K562 (cell line): ENCODE measurements around the gene FOXR2. TPM values are rescaled to one million over a fixed set of nuclear protein-coding genes. Genes with fewer than 3 reads are reported as not detected.

Experiments used
- ATAC-seq: fragments of 200-7000 bp; cut with Tn5 transposase; 3 replicates; pipeline ENCODE4 v1.9.1; 2020; ENCODE audit warnings: moderate library complexity
- BruUV-seq: library from RNA; stranded (reverse); fragments of 400-500 nt; replicated peaks from 2 replicates; lab custom pipeline; 2021; lab: Mats Ljungman, UMichigan
- CTCF ChIA-PET: fragments of 300-600 bp; formaldehyde crosslinking; extraction: SDS; loops from one replicate; lab custom pipeline; 2021; ENCODE audit warnings: low intra/inter-chr PET ratio; lab: Yijun Ruan, JAX
- POLR2A ChIA-PET: fragments of 300-600, 350-650 bp; sonication (Branson Sonifier 250); formaldehyde crosslinking; extraction: SDS; loops from one replicate; lab custom pipeline; 2021; ENCODE audit warnings: antibody characterized with exemption, inconsistent platforms; lab: Yijun Ruan, JAX
- DNase-seq, 4 experiments: peaks; one replicate each; pipeline versions ENCODE4 v3.0.0 to v3.0.0-alpha.2; 2011 to 2018; ENCODE audit warnings: low spot score in 3 of 4, mixed read lengths in 3 of 4; ENCODE audit errors: extremely low read depth in 1 of 4
- FAIRE-seq: peaks from 2 replicates; lab custom pipeline; 2011; peaks lifted over from hg19 to GRCh38; lab: Jason Lieb, UNC
- H2AFZ ChIP-seq: 2 replicates; pipeline ENCODE4 v1.6.0; 2011; ENCODE audit warnings: low read depth, low read length, control low read depth, inconsistent platforms
- H3K27ac ChIP-seq: fragments of 200-600 bp; 3 replicates; pipeline ENCODE4 v1.8.0; 2011; ENCODE audit warnings: low read depth, mild to moderate bottlenecking, control low read depth, inconsistent platforms, low read length, moderate library complexity, mixed read lengths; ENCODE audit errors: extremely low read depth
- H3K27me3 ChIP-seq, 2 experiments: fragments of 300-600 bp in 1 of 2; 2 replicates in 1 of 2; 3 replicates in 1 of 2; pipeline versions ENCODE4 v1.6.0 to v1.8.0; 2011; ENCODE audit warnings: inconsistent platforms in 2 of 2, low read length in 2 of 2, mild to moderate bottlenecking in 1 of 2, mixed read lengths in 1 of 2, moderate library complexity in 1 of 2; ENCODE audit not compliant: control insufficient read depth in 2 of 2, insufficient read depth in 2 of 2
- H3K36me3 ChIP-seq: fragments of 300-600 bp; 3 replicates; pipeline ENCODE4 v1.8.0; 2011; ENCODE audit warnings: mild to moderate bottlenecking, low read length, inconsistent platforms; ENCODE audit not compliant: control insufficient read depth, insufficient read depth
- H3K4me1 ChIP-seq, 2 experiments: fragments of 200-600 bp in 1 of 2; replicated peaks in 1 of 2; 2 replicates in 1 of 2; 3 replicates in 1 of 2; pipeline versions ENCODE4 v1.5.1 to v1.8.0; 2011; ENCODE audit warnings: inconsistent platforms in 2 of 2, low read length in 2 of 2, mild to moderate bottlenecking in 1 of 2, mixed read lengths in 1 of 2, moderate library complexity in 1 of 2; ENCODE audit not compliant: control insufficient read depth in 2 of 2, insufficient read depth in 2 of 2
- H3K4me2 ChIP-seq: 2 replicates; pipeline ENCODE4 v1.6.1; 2011; ENCODE audit warnings: low read length, control low read depth, inconsistent platforms, mixed read lengths; ENCODE audit not compliant: insufficient read depth
- H3K4me3 ChIP-seq: fragments of 200-600 bp; sonication (generic), shearing (Covaris generic); 2 replicates; pipeline ENCODE4 v1.5.1; 2016; ENCODE audit warnings: control low read depth, inconsistent platforms
- H3K79me2 ChIP-seq: fragments of 200-600 bp; 3 replicates; pipeline ENCODE4 v1.8.0; 2011; ENCODE audit warnings: low read length, inconsistent platforms; ENCODE audit not compliant: control insufficient read depth, insufficient read depth
- H3K9ac ChIP-seq, 2 experiments: 2 replicates each; pipeline versions ENCODE4 v1.6.0 to v1.6.1; 2011; ENCODE audit warnings: low read depth in 2 of 2, low read length in 2 of 2, control low read depth in 1 of 2, inconsistent platforms in 1 of 2, mild to moderate bottlenecking in 1 of 2, mixed read lengths in 1 of 2; ENCODE audit not compliant: insufficient read depth in 1 of 2
- H3K9me1 ChIP-seq: one replicate; pipeline ENCODE4 v1.6.0; 2011; ENCODE audit warnings: inconsistent platforms, mild to moderate bottlenecking, low read length, moderate library complexity; ENCODE audit not compliant: control insufficient read depth, insufficient read depth
- H3K9me3 ChIP-seq: replicated peaks from 2 replicates; pipeline ENCODE4 v1.5.1; 2011; ENCODE audit warnings: low read depth, low read length, inconsistent platforms; ENCODE audit not compliant: control insufficient read depth, insufficient read depth
- H4K20me1 ChIP-seq: replicated peaks from 2 replicates; pipeline ENCODE4 v1.6.1; 2011; ENCODE audit warnings: low read length, inconsistent platforms, mixed read lengths; ENCODE audit not compliant: control insufficient read depth, insufficient read depth
- BDP1 ChIP-seq: IDR thresholded peaks from 3 replicates; pipeline ENCODE4 v1.6.1; 2011; ENCODE audit not compliant: insufficient read length, insufficient read depth
- CHD4 ChIP-seq: fragments of 200-600 bp; sonication (generic); IDR thresholded peaks from 3 replicates; pipeline ENCODE4 v1.6.1; 2012; ENCODE audit warnings: low read depth, mild to moderate bottlenecking, mixed read lengths, low read length, inconsistent platforms; ENCODE audit not compliant: insufficient read depth, insufficient replicate concordance, poor library complexity, severe bottlenecking
- DACH1 ChIP-seq: fragments of 450-650 bp; IDR thresholded peaks from 2 replicates; pipeline ENCODE4 v1.6.1; 2018; ENCODE audit not compliant: partially characterized antibody
- GATAD2B ChIP-seq: fragments of 450-650 bp; IDR thresholded peaks from 2 replicates; pipeline ENCODE4 v1.6.1; 2017; ENCODE audit warnings: mild to moderate bottlenecking, borderline replicate concordance
- IFI16 ChIP-seq: fragments of 250-450 bp; sonication (Bioruptor Pico); IDR thresholded peaks from 2 replicates; pipeline ENCODE4 v2.1.2; 2022; ENCODE audit warnings: mild to moderate bottlenecking, inconsistent platforms
- NFATC3 ChIP-seq: fragments of 450-650 bp; IDR thresholded peaks from 2 replicates; pipeline ENCODE4 v1.6.1; 2017; ENCODE audit warnings: mild to moderate bottlenecking
- RBFOX2 ChIP-seq: fragments of 200-400 bp; formaldehyde crosslinking; IDR thresholded peaks from 2 replicates; pipeline ENCODE4 v1.6.1; 2017; ENCODE audit warnings: low read depth, mild to moderate bottlenecking, low read length, moderate library complexity
- TGIF2 ChIP-seq: sonication (generic); formaldehyde crosslinking; IDR thresholded peaks from 2 replicates; pipeline ENCODE4 v1.8.1; 2022; ENCODE audit warnings: mild to moderate bottlenecking, missing genetic modification reagents, moderate library complexity
- ZBTB11 ChIP-seq, 3 experiments: fragments of 200-800 bp in 1 of 3; fragments of 250-450 bp in 1 of 3; fragments of 450-650 bp in 1 of 3; sonication (Bioruptor Pico) in 1 of 3; sonication (Bioruptor generic) in 1 of 3; formaldehyde crosslinking in 1 of 3; IDR thresholded peaks; 2 replicates each; pipeline versions ENCODE4 v1.6.1 to v1.8.0; 2016 to 2022; ENCODE audit warnings: mild to moderate bottlenecking in 2 of 3, missing genetic modification characterization in 2 of 3, missing compliant biosample characterization in 1 of 3, moderate library complexity in 1 of 3
- WGBS: fragments of 100-300 bp; shearing (Covaris generic); methylation state at CpG from one replicate; pipeline ENCODE4 v1.1.6; 2016; ENCODE audit warnings: low coverage, mixed read lengths; ENCODE audit not compliant: insufficient coverage; ENCODE audit errors: missing lambda C conversion rate; 5-methylcytosine and 5-hydroxymethylcytosine counted together
- in situ Hi-C: fragments of 300-500 bp; cut with MboI; formaldehyde crosslinking; loops from 4 replicates; pipeline ENCODE4 v1.15.0; 2018; ENCODE audit warnings: inconsistent platforms, mixed read lengths
- intact Hi-C: fragments of 100-400 bp; cut with micrococcal nuclease; formaldehyde crosslinking; loops from 2 replicates; pipeline ENCODE4 v1.14.2; 2022
- polyA plus RNA-seq, 8 experiments: library from polyadenylated mRNA; depleted of rRNA in 4 of 8; stranded (reverse) in 5 of 8; unstranded in 3 of 8; fragments of >200 nt; fragmentation: Nextera tagmentation in 2 of 8; fragmentation: Illumina TruSeq in 1 of 8; extraction: Ambion mirVana in 2 of 8; extraction: Trizol in 1 of 8; gene quantifications; 2 replicates each; pipeline versions ENCODE4 v1.2.1 to v1.2.3, GENCODE V29; 2011 to 2014; ENCODE audit warnings: inconsistent platforms in 1 of 8, missing spikeins in 1 of 8
- total RNA-seq, 7 experiments: library from RNA; depleted of rRNA in 6 of 7; stranded (reverse); fragments of >200 nt in 6 of 7; fragmentation: Illumina TruSeq in 2 of 7; extraction: Trizol in 2 of 7; gene quantifications; 2 replicates each; pipeline versions ENCODE4 v1.2.1 to v1.2.3, GENCODE V29; 2011 to 2021; ENCODE audit warnings: low replicate concordance in 1 of 7
- TF ChIP-seq, protein P1 (sequence below): sonication (generic); formaldehyde crosslinking; IDR thresholded peaks from 2 replicates; pipeline ENCODE4 v1.8.1; 2023; ENCODE audit warnings: mild to moderate bottlenecking, missing genetic modification reagents

Gene FOXR2
- total and polyA plus RNA-seq, 9 of the 15 experiments (the other 6 are each of a cell fraction or from before 2014, with no cell fraction given): 0.03 to 0.40 (median 0.25) TPM; not detected in 2

DNA sequence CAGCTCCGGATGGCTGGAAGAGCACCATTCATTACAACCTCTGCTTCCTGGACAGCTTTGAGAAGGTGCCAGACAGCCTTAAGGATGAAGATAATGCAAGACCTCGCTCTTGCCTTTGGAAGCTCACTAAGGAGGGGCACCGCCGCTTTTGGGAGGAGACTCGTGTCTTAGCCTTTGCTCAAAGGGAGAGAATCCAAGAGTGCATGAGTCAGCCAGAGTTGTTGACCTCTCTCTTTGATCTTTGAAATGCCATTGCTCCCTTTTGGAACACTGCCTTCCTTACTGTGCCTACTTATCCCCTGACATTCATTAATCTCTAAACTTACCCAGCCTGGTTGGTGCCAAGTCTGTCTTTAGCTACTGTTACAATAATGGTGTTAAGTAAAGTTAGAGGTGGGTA, 1.2 kb downstream of the FOXR2 start:
- Histone ChIP-seq H2AFZ (no peak overlapping the region), H3K4me2 (no peak overlapping the region), H3K9me1 (no peaks in the 10 kb centered on the region), H4K20me1 (no peaks in the 10 kb centered on the region), H3K4me1 (no peaks in the 10 kb centered on the region), H3K9ac (no peak overlapping the region), H3K4me3 (no peak overlapping the region), H3K27ac (no peak overlapping the region), H3K36me3 (no peaks in the 10 kb centered on the region), H3K79me2 (no peaks in the 10 kb centered on the region), H3K9me3 (no peaks in the 10 kb centered on the region), H3K27me3 (no peaks in the 10 kb centered on the region)
- DNase-seq: no peak
- no peak for ATAC-seq
- intact Hi-C loops (no loop called here), in situ Hi-C loops (no loop called here)
- WGBS: 14% methylated on average over 1 of the region's 5 CpGs
- no peak for TF ChIP-seq IFI16
- TF ChIP-seq BDP1: no peak
- TF ChIP-seq, protein P1, sequence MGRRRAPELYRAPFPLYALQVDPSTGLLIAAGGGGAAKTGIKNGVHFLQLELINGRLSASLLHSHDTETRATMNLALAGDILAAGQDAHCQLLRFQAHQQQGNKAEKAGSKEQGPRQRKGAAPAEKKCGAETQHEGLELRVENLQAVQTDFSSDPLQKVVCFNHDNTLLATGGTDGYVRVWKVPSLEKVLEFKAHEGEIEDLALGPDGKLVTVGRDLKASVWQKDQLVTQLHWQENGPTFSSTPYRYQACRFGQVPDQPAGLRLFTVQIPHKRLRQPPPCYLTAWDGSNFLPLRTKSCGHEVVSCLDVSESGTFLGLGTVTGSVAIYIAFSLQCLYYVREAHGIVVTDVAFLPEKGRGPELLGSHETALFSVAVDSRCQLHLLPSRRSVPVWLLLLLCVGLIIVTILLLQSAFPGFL: no peak
- TF ChIP-seq CHD4: no peak
- no peak for TF ChIP-seq DACH1
- TF ChIP-seq RBFOX2: no peak
- no peak for TF ChIP-seq ZBTB11 (CRISPR knock-in tag; IDR thresholded peaks at IDR 0.05)
- TF ChIP-seq TGIF2 (CRISPR knock-in tag): no peak
- TF ChIP-seq NFATC3: no peak
- TF ChIP-seq GATAD2B: no peak
- no TSS peak for BruUV-seq
- ChIA-PET CTCF (no interaction called here), POLR2A (no interaction called here)
- no peak for FAIRE-seq
